ENCODE data around the gene RNU7-1.
A peak's percentile ranks its signal among the peaks of the same experiment; 100 is the strongest.

The RNU7-1 gene

GRCh38 chr12:6955108-6956020 is 11.7 kb downstream of the RNU7-1 start:
- DNase-seq, result no peak

- DNase-seq, result no peak
These were observed 12.6 kb downstream of the RNU7-1 start for GRCh38 chr12:6956021-6956727.

- no peak for DNase-seq
These were observed 13.6 kb downstream of the RNU7-1 start for GRCh38 chr12:6957151-6957701.

DNA sequence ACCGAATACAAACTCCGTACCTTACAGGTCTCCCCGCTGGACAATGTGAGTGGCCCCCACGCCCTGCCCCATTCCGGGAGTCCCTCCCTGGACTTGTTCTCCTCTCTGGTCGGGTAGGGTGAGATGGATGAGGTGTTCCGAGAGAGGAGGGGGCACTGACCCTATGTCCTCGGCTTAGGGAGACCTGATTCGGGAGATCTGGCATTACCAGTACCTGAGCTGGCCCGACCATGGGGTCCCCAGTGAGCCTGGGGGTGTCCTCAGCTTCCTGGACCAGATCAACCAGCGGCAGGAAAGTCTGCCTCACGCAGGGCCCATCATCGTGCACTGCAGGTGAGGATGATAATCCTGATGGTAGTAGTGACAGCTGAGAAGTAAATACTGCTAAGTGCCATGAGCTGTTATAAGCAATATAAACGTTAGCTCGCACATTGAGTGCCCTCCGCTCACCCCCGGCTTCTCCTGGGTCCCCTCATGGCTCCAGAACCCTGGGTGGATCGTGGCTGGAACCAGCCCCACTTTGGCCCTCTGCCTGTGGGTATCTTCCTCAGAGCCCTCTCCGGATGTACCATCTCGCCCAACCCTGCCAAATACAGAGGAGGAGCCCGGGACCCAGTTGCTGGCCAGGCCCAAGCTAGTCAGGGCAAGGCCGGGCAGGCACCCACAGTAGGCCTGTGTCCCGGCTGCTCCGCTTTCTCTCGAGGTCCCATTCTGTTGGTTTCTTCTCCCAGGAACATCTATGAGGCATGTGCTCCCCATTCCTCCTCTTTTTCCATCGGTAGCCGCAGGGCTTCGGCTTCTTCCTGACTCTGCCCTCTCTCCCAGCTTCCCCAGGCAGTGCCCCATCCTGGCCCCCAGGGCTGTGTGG is 14.4 kb downstream of the RNU7-1 start:
- DNase-seq, result no peak

DNA sequence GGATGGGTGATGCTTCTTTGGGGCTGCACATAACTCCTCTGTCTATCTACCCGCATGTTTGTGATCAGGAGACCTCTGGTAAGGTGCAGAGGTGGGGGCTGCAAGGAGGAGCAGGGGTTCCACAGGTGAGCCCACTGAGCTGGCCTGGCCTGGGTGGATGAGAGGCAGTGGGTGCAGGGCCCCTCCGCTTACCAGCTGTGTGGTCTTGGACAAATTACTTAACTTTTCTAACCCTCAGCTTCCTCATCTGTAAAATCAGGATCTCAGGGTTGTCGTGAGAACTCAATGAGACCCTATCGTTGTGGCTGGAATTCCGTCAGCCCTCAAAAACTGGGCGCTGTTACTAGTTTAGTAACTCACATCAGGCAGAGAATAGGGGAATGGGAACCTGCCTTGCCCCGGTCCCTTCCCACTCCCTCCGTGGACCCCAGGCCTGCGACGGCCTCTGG is 15.0 kb downstream of the RNU7-1 start:
- DNase-seq, result no peak

DNA sequence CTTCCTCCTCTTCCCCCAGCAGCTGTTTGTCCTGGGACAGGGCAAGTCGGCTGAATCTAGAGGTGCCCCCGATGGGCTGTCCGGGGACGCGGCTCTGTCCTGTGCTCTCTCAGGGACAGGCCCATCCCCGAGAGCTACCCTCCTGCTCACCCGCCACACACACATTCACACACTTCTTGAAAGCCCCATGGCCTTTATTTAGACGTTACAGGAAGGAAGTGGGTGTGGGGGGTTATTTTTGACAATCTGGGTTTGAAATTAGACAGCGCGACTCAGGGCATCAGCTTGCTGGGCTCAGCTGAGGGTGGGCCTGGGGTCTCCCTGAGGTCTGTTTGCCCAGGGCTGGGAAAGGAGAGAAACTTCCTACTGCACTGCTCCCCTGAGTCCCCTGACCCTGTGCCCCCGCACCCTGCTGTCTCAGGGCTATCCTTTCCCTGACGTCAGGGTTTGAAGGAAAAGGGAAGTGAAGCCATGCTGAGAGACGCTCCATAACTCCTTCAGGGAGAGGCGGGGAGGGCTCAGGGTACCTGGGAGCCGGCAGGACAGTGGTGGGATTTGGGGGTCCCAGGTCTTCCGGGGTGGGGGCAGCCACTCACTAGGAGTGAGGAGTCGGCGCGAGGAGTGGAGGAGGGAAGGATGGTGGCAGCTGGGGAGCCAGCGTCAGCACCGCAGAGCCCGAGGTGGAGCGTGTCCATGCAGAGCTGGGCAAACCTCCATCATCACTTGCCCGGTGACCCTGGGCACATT is 15.6 kb downstream of the RNU7-1 start:
- DNase-seq, result no peak

- DNase-seq, result no peak
These were observed 16.4 kb downstream of the RNU7-1 start for GRCh38 chr12:6959805-6960592.

DNA sequence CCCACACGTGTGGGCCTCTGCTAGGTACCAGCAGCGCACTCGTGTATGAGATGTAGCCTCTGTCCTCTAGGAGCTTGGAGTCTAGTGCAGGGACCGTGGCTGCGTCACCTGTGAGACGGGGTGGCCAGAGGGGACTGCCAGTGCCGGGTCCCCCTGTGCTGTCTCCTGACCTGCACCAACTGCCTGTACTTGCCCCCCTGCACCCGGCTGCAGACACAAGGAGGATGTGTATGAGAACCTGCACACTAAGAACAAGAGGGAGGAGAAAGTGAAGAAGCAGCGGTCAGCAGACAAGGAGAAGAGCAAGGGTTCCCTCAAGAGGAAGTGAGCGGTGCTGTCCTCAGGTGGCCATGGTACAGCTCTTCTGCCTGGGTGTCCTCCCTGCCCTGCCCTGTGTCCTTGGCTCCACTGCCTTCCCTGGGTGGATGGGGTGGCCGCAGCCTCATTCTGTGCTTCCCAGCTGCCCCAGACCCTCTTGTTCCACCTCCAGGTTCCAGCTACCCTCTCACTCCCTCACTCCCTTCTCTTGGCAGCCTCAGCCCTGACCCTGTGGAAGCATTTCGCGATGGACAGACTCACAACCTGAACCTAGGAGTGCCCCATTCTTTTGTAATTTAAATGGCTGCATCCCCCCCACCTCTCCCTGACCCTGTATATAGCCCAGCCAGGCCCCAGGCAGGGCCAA is 17.1 kb downstream of the RNU7-1 start:
- DNase-seq, result peak; percentile 70

- peak; percentile 98 for DNase-seq
These were observed 17.7 kb downstream of the RNU7-1 start for GRCh38 chr12:6961278-6961694.

DNA sequence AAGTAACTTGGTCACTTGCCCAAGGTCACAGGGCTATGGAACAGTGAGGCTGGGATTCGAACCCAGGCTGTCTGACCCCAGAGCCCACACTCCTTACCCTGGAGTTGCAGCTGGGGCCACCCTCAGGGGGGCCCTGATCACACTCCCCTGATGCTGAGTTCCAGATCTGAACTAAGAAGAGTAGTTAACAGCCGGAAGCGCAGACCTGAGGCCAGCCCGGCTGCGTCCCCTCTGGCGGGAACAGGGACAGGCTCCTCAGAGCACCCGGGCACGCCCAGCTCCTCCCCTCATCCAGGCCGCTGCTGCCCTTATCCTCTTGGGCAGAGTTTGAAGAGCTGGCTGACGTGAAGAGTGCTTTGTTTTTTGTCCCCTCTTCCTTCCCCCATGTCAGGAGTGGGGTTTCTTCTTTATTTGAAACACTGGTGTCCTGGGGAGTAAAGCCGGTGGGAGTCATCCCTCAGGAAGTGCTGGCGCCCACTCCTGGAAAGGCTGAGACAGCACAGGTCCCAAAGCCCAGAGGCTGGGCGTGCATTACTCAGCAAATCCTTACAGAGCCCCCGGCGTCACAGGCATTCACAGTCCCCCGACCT is 18.2 kb downstream of the RNU7-1 start:
- DNase-seq, result peak; percentile 100

DNA sequence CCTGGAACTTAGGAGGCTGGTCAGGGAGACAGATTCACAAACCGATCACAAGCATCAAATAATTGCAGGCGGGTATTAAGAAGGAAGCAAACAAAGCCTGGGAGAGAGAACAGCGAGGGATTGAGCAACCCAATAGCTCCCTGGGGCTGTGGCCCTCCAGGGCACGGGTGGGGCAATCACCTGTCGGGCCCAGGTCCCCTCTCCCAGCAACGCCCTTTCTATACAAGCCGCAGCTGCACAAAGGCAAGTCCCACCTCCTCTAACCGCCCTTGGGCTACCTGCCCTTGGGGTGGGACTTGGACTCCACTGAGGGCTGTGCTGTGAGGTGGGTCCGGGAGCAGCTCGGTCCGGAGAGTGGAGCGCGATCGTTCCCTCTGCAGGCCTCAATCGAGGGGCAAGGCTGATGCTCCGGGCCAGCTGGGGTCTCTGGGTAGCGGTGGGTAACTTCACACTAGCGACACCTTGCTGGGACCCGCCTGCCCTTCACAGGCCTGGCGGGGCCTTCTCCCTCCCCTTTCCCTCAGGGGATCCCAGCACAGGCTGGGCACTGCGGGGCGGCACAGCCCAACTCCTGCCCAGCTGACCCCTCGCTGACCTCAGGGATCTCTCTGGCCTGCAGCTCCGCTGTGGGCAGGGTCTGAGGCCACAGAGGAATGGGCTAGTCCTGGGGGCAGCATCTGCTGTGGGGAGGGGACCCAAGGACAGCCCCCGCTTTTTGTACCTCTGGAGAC is 18.8 kb downstream of the RNU7-1 start:
- peak; percentile 99 for DNase-seq

DNA sequence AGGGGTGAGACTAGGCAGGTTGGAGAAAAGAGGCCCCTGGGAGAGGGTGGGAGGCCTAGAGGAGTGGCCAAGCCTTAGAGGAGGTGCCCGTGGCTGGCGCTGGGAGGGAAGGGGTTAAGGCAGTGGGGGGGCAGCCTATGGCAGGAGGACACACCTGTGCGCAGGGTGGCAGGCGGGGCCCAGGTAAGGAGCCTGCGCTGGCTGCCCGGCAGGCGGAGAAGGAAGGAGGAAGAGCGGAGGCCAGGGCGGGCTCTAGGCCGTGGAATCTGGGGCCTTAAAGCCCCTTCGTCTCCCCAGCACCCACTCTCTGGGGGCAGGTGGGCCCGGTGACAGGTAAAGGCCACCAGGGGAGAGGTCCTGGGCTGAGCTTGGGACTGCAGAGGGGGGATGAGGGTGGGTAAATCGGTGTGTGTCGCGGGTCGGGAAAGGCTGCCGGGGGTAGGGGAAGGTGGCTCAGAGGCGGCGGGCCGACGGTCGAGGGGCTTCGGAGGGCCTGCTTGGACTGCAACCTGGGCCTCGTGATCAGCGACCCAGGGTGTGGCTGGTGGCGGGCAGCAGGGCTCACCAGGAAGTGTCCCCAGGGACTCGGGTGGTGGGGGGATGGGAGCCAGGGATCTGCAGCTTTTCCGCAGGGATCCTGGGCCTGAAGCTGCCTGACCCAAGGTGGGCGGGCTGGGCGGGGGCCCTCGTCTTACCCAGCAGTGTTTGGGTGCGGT is 19.6 kb downstream of the RNU7-1 start:
- peak; percentile 100 for DNase-seq

DNA sequence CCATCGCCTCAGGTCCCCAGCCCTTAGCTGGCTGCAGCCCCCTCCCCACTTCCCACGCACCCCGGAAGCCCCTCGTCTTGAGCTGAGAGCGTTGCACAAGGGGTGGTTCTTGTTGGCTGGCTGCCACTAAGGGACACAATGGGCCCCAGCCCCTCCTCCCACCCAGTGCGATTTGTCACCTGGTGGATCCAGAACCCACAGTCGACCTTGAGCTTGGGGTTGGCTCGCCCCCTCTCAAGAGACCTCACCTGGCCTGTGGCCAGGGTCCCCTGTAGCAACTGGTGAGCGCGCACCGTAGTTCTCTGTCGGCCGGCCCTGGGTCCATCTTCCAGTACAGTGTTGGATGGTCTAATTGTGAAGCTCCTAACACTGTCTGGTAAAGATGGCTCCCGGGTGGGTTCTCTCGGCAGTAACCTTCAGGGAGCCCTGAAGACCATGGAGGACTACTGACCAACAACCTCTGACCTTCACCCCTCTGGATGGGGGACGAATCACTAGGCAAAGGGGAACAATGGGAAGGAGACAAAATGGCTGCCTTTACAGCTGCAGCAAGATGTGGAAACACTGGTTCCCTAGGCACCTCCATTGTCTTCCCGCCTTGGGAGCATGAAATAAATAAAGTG is 20.3 kb downstream of the RNU7-1 start:
- DNase-seq, result peak; percentile 97

- peak; percentile 94 for DNase-seq
These were observed 21.0 kb downstream of the RNU7-1 start for GRCh38 chr12:6964605-6965025.

GRCh38 chr12:6965026-6965661 is 21.5 kb downstream of the RNU7-1 start:
- DNase-seq, result peak; percentile 100

- DNase-seq, result peak; percentile 72
These were observed 22.1 kb downstream of the RNU7-1 start for GRCh38 chr12:6965714-6966113.

GRCh38 chr12:6966351-6966750 is 22.7 kb downstream of the RNU7-1 start:
- DNase-seq, result no peak

All from NCI-H2171 treated with DMSO at 0.1 percent for 48 hours (cell line).